NB4 (cell line): ENCODE results near the gene CHST15.

Experiments
- DNase-seq: peaks from one replicate; pipeline ENCODE4 v3.0.0; 2010; ENCODE audit warnings: low read depth
- H3K4me3 ChIP-seq: one replicate; pipeline ENCODE4 v1.5.1; 2011; ENCODE audit warnings: mild to moderate bottlenecking, low read depth, low read length, moderate library complexity
- CTCF ChIP-seq: IDR thresholded peaks from one replicate; pipeline ENCODE4 v1.5.1; 2012; ENCODE audit warnings: low read depth, low read length
- MAX ChIP-seq: IDR thresholded peaks from 2 replicates; pipeline ENCODE4 v1.6.1; 2011; ENCODE audit warnings: low read depth, low read length
- MYC ChIP-seq: IDR thresholded peaks from 2 replicates; pipeline ENCODE4 v1.6.1; 2011; ENCODE audit warnings: low read depth, low read length
- POLR2A ChIP-seq: IDR thresholded peaks from 2 replicates; pipeline ENCODE4 v1.6.1; 2011; ENCODE audit warnings: mild to moderate bottlenecking; ENCODE audit not compliant: insufficient read length; ENCODE audit errors: extremely low read depth

CHST15 gene

GRCh38 chr10:124091646-124092249, 1.6 kb downstream of the CHST15 start:
- TF ChIP-seq MAX, result no peak
- TF ChIP-seq POLR2A, result no peak
- TF ChIP-seq MYC, result no peak
- TF ChIP-seq CTCF, result no peak
- no peak overlapping the region for H3K4me3 ChIP-seq

GRCh38 chr10:124090601-124091209, 2.7 kb downstream of the CHST15 start:
- DNase-seq, result no peak
- H3K4me3 ChIP-seq, result no peak overlapping the region
- TF ChIP-seq MYC (no peak), POLR2A (no peak), CTCF (no peak), MAX (no peak)

More at GRCh38 chr10:124091646-124092249, 1.6 kb downstream of the CHST15 start:
- no peak for DNase-seq

- H3K4me3 ChIP-seq, result no peak overlapping the region
- TF ChIP-seq MYC (no peak), MAX (no peak), POLR2A (no peak), CTCF (no peak)
- no peak for DNase-seq
These were observed 3.5 kb downstream of the CHST15 start for GRCh38 chr10:124089859-124090258.

GRCh38 chr10:124088915-124089314, 4.5 kb downstream of the CHST15 start:
- TF ChIP-seq MYC (no peak), MAX (no peak), POLR2A (no peak), CTCF (no peak)
- DNase-seq, result no peak
- H3K4me3 ChIP-seq, result no peak overlapping the region

GRCh38 chr10:124087672-124088634, 5.4 kb downstream of the CHST15 start:
- no peak overlapping the region for H3K4me3 ChIP-seq
- no peak for DNase-seq
- TF ChIP-seq MYC (no peak), POLR2A (no peak), MAX (no peak), CTCF (no peak)
